SK-N-SH treated with all-trans-retinoic acid at 6 μM for 48 hours (cell line): ENCODE measurements around the gene PARM1.

Source experiments
- ATAC-seq: fragments of 200-7000 bp; cut with Tn5 transposase; 3 replicates; pipeline ENCODE4 v1.9.1; 2020; ENCODE audit warnings: mild to moderate bottlenecking, moderate library complexity
- ARNTL ChIP-seq: fragments of 450-650 bp; formaldehyde crosslinking; IDR thresholded peaks from 2 replicates; pipeline ENCODE4 v1.5.0; 2020; ENCODE audit warnings: low read depth, mild to moderate bottlenecking, moderate library complexity, borderline replicate concordance
- BACH2 ChIP-seq: fragments of 250-450 bp; sonication (Bioruptor Pico); IDR thresholded peaks from 2 replicates; pipeline ENCODE4 v1.9.0; 2021; ENCODE audit warnings: mild to moderate bottlenecking, borderline replicate concordance
- CSDC2 ChIP-seq: fragments of 250-450 bp; sonication (Bioruptor Pico); IDR thresholded peaks from 2 replicates; pipeline ENCODE4 v1.5.0; 2020; ENCODE audit warnings: mild to moderate bottlenecking, moderate library complexity
- ESRRG ChIP-seq: fragments of 250-450 bp; sonication (Bioruptor Pico); IDR thresholded peaks from 2 replicates; pipeline ENCODE4 v1.6.1; 2021; ENCODE audit warnings: mild to moderate bottlenecking
- GLIS3 ChIP-seq: fragments of 250-450 bp; sonication (Bioruptor Pico); IDR thresholded peaks from 2 replicates; pipeline ENCODE4 v1.5.0; 2020; ENCODE audit warnings: mild to moderate bottlenecking, moderate library complexity
- ISL1 ChIP-seq: fragments of 250-450 bp; sonication (Bioruptor Pico); IDR thresholded peaks from 2 replicates; pipeline ENCODE4 v2.1.2; 2022; ENCODE audit warnings: mild to moderate bottlenecking, moderate library complexity
- PPARA ChIP-seq: fragments of 250-450 bp; sonication (Bioruptor Pico); IDR thresholded peaks from 2 replicates; pipeline ENCODE4 v1.5.0; 2020; ENCODE audit warnings: mild to moderate bottlenecking, borderline replicate concordance
- TCF4 ChIP-seq: fragments of 250-450 bp; sonication (Bioruptor Pico); IDR thresholded peaks from 2 replicates; pipeline ENCODE4 v1.8.0; 2021; ENCODE audit warnings: mild to moderate bottlenecking, moderate library complexity, borderline replicate concordance
- TOX ChIP-seq: fragments of 250-450 bp; sonication (Bioruptor Pico); IDR thresholded peaks from 2 replicates; pipeline ENCODE4 v1.8.0; 2021; ENCODE audit warnings: mild to moderate bottlenecking, moderate library complexity, borderline replicate concordance
- ZC3H10 ChIP-seq: fragments of 250-450 bp; sonication (Bioruptor Pico); IDR thresholded peaks from 2 replicates; pipeline ENCODE4 v1.5.1; 2021; ENCODE audit warnings: mild to moderate bottlenecking, moderate library complexity
- ZFP3 ChIP-seq: fragments of 250-450 bp; sonication (Bioruptor Pico); IDR thresholded peaks from 2 replicates; pipeline ENCODE4 v1.5.0; 2020; ENCODE audit warnings: mild to moderate bottlenecking, moderate library complexity
- ZFP30 ChIP-seq: fragments of 450-650 bp; formaldehyde crosslinking; IDR thresholded peaks from 2 replicates; pipeline ENCODE4 v1.5.0; 2022; ENCODE audit warnings: mild to moderate bottlenecking, moderate library complexity
- ZNF565 ChIP-seq: fragments of 450-650 bp; formaldehyde crosslinking; conservative IDR thresholded peaks from 2 replicates; pipeline ENCODE4 v1.5.0; 2020; ENCODE audit warnings: low read depth, mild to moderate bottlenecking, moderate library complexity
- TF ChIP-seq, protein P1 (sequence below): fragments of 250-450 bp; sonication (Bioruptor Pico); IDR thresholded peaks from 2 replicates; pipeline ENCODE4 v1.8.0; 2021; ENCODE audit warnings: low read depth, mild to moderate bottlenecking, moderate library complexity, borderline replicate concordance
- TF ChIP-seq, protein P2 (sequence below): fragments of 250-450 bp; sonication (Bioruptor Pico); IDR thresholded peaks from 2 replicates; pipeline ENCODE4 v1.5.1; 2020; ENCODE audit warnings: low read depth, mild to moderate bottlenecking, moderate library complexity
- TF ChIP-seq, protein P3 (sequence below): fragments of 250-450 bp; sonication (Bioruptor Pico); IDR thresholded peaks from 2 replicates; pipeline ENCODE4 v1.5.1; 2021; ENCODE audit warnings: mild to moderate bottlenecking, moderate library complexity
- TF ChIP-seq, protein P4 (sequence below): fragments of 250-450 bp; sonication (Bioruptor Pico); IDR thresholded peaks from 2 replicates; pipeline ENCODE4 v1.8.0; 2020; ENCODE audit warnings: mild to moderate bottlenecking, moderate library complexity, borderline replicate concordance

PARM1 gene

DNA sequence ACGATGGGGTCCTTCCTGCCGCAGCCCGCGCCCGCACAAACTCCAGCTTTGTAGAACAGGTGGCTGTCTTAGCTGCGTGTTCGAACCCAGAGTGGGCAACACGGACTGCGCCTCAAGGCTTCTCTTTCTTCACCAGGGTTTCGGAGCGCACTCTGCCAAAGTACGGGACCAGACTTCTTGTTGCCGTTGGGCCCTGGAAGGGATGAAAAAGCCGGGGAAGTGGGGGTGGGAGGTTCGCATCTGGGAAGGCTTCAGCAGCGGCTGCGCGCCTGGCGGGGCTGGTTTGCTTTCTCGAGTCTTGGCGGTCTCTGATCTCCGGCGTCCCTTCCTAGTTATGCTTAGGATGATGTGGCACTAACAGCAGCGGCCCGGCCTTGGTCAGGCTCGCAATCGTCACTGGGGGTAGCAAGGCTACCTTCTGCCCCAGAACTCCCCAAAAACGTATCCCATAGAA lies 673 bp downstream of the PARM1 start:
- TF ChIP-seq PPARA (CRISPR knock-in tag), result no peak
- TF ChIP-seq CSDC2, result no peak
- TF ChIP-seq, protein P1, sequence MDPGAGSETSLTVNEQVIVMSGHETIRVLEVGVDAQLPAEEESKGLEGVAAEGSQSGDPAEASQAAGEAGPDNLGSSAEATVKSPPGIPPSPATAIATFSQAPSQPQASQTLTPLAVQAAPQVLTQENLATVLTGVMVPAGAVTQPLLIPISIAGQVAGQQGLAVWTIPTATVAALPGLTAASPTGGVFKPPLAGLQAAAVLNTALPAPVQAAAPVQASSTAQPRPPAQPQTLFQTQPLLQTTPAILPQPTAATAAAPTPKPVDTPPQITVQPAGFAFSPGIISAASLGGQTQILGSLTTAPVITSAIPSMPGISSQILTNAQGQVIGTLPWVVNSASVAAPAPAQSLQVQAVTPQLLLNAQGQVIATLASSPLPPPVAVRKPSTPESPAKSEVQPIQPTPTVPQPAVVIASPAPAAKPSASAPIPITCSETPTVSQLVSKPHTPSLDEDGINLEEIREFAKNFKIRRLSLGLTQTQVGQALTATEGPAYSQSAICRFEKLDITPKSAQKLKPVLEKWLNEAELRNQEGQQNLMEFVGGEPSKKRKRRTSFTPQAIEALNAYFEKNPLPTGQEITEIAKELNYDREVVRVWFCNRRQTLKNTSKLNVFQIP (CRISPR knock-in tag), result no peak
- TF ChIP-seq, protein P2, sequence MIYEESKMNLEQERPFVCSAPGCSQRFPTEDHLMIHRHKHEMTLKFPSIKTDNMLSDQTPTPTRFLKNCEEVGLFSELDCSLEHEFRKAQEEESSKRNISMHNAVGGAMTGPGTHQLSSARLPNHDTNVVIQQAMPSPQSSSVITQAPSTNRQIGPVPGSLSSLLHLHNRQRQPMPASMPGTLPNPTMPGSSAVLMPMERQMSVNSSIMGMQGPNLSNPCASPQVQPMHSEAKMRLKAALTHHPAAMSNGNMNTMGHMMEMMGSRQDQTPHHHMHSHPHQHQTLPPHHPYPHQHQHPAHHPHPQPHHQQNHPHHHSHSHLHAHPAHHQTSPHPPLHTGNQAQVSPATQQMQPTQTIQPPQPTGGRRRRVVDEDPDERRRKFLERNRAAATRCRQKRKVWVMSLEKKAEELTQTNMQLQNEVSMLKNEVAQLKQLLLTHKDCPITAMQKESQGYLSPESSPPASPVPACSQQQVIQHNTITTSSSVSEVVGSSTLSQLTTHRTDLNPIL (CRISPR knock-in tag), result no peak
- TF ChIP-seq, protein P3, sequence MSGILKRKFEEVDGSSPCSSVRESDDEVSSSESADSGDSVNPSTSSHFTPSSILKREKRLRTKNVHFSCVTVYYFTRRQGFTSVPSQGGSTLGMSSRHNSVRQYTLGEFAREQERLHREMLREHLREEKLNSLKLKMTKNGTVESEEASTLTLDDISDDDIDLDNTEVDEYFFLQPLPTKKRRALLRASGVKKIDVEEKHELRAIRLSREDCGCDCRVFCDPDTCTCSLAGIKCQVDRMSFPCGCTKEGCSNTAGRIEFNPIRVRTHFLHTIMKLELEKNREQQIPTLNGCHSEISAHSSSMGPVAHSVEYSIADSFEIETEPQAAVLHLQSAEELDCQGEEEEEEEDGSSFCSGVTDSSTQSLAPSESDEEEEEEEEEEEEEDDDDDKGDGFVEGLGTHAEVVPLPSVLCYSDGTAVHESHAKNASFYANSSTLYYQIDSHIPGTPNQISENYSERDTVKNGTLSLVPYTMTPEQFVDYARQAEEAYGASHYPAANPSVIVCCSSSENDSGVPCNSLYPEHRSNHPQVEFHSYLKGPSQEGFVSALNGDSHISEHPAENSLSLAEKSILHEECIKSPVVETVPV (CRISPR knock-in tag), result no peak
- TF ChIP-seq ZFP30, result no peak
- no peak; the same call in 2 of the 3 replicates for ATAC-seq

DNA sequence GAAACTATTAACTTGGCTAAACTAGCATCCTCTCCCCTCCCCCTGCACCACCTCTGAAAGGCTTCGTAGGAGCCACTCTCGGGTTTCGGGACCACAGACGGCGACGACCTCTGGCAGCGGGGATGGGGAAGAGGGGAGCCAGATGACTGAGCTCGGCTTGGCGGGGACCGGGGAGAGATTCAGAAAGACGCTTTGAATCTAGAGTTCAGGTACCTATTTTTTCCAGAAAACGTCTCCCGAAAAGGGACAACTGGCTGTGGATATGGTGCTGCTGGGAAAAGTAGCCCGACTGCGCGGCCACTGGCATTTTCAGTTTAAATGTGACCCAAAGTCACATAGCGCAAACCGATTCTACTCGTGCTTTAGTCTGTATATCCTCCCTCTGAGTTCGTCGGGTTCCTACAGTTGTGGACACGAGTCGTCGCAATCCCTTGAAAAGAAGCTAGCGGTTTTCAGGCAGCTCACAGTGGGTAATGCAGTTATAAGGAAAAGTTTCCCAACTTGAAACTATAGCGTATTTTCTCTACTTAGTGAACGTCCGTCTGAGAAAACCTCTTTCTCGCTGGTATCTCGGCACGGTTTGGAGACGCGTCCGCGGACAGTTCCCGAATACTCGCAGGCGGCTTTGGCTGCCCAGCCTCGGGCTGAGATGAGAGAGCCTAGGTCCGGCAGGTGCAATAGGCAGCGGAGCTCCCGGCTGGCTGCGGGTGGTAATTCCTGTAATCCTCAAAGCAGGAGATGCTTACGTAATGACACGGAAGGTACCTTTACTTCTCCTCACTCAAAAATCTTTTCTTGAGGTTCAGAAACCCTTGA lies 1.3 kb downstream of the PARM1 start:
- TF ChIP-seq, protein P4, sequence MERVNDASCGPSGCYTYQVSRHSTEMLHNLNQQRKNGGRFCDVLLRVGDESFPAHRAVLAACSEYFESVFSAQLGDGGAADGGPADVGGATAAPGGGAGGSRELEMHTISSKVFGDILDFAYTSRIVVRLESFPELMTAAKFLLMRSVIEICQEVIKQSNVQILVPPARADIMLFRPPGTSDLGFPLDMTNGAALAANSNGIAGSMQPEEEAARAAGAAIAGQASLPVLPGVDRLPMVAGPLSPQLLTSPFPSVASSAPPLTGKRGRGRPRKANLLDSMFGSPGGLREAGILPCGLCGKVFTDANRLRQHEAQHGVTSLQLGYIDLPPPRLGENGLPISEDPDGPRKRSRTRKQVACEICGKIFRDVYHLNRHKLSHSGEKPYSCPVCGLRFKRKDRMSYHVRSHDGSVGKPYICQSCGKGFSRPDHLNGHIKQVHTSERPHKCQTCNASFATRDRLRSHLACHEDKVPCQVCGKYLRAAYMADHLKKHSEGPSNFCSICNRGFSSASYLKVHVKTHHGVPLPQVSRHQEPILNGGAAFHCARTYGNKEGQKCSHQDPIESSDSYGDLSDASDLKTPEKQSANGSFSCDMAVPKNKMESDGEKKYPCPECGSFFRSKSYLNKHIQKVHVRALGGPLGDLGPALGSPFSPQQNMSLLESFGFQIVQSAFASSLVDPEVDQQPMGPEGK (CRISPR knock-in tag), result no peak
- no peak for TF ChIP-seq ZFP3 (CRISPR knock-in tag)
- TF ChIP-seq GLIS3 (CRISPR knock-in tag), result no peak
- TF ChIP-seq, protein P2 (CRISPR knock-in tag), result no peak
- peak; percentile 48 for ATAC-seq

DNA sequence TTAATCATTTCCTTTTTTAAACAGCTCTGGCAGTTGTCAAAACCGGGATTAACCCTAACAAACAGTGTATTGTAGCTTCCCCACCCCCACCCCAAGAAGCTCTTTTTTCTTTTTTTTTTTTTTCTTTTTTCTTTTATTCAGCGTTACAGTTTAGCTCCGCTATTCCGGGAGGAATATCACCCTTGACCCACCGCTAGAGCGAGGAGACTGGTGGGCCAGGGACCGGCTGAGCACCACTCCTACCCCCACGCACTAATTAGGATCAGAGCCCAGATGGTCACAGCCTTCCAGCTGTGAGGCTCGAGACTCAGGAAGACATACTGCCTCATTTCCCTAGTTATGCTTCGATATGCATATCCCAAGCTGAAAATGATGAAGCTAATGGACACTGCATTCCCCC lies 2.0 kb downstream of the PARM1 start:
- ATAC-seq, result no peak
- no peak for TF ChIP-seq ISL1 (CRISPR knock-in tag)
- TF ChIP-seq ZNF565, result no peak
- TF ChIP-seq BACH2 (CRISPR knock-in tag), result no peak
- no peak for TF ChIP-seq CSDC2
- TF ChIP-seq TOX, result no peak
- no peak for TF ChIP-seq PPARA (CRISPR knock-in tag)
- no peak for TF ChIP-seq ZC3H10 (CRISPR knock-in tag)
- TF ChIP-seq, protein P2 (CRISPR knock-in tag), result no peak
- no peak for TF ChIP-seq ZFP30
- TF ChIP-seq ZFP3 (CRISPR knock-in tag), result no peak
- TF ChIP-seq, protein P4 (CRISPR knock-in tag), result no peak
- TF ChIP-seq ARNTL (CRISPR knock-in tag), result no peak
- TF ChIP-seq, protein P1 (CRISPR knock-in tag), result no peak
- TF ChIP-seq ESRRG (CRISPR knock-in tag), result no peak
- no peak for TF ChIP-seq TCF4 (CRISPR knock-in tag)
- TF ChIP-seq, all 23 proteins: peak for 0
